Kidney epithelial cell (primary cell): Measurements from ENCODE around the gene CEMP1. TPM values are rescaled to one million over a fixed set of nuclear protein-coding genes. Genes with fewer than 3 reads are reported as not detected.

Experiments
- DNase-seq: peaks from one replicate; pipeline ENCODE4 v3.0.0-alpha.2; 2010; ENCODE audit warnings: low read depth
- H3K27me3 ChIP-seq: 2 replicates; pipeline ENCODE4 v1.6.0; 2011; ENCODE audit warnings: low read length; ENCODE audit not compliant: control insufficient read depth, insufficient read depth
- H3K36me3 ChIP-seq: 2 replicates; pipeline ENCODE4 v1.5.1; 2011; ENCODE audit warnings: low read length; ENCODE audit not compliant: control insufficient read depth, insufficient read depth
- H3K4me3 ChIP-seq: 2 replicates; pipeline ENCODE4 v1.5.1; 2011; ENCODE audit warnings: low read depth, mild to moderate bottlenecking, control low read depth, low read length
- CTCF ChIP-seq: IDR thresholded peaks from 2 replicates; pipeline ENCODE4 v1.5.1; 2011; ENCODE audit warnings: mild to moderate bottlenecking, moderate library complexity, low read length, control low read depth, inconsistent platforms; ENCODE audit not compliant: insufficient read depth, poor library complexity, severe bottlenecking
- total RNA-seq: library from RNA; depleted of rRNA; stranded (reverse); fragments of >200 nt; gene quantifications from 2 replicates; pipeline ENCODE4 v1.2.3, GENCODE V29; 2015

Gene CEMP1
- total RNA-seq, 1 donor from 2014 or later: not detected

DNA sequence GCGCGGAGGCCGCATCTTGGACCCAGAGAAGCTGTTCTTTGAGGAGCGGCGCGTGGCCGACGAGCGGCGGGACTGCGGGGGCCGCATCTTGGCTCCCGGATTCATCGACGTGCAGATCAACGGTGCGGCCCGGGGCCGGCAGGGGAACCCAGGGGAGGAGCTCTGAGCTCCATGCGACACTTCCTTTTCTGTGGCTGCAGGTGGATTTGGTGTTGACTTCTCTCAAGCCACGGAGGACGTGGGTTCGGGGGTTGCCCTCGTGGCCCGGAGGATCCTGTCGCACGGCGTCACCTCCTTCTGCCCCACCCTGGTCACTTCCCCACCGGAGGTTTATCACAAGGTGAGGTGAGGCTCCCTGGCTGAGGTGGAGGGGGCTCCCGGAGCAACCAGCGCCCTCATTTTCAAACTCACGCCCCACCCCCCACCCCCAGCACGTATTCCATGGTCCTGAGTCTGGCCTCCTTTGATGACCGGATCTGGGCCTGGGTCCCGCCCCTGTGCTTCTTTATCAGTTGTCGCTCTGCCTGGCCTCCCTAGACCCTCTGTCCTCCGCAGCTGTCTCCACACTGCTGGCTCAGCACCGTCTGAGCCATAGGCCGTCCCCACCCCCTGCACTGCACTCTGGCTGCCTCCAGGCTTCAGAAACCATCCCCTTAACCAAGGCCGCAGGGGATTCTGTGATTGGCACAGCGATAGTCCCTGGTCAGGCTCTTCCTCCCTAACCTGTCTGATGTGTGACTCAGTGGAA is 10.2 kb downstream of the CEMP1 start:
- H3K27me3 ChIP-seq: no peaks in the 10 kb centered on the region
- DNase-seq: no peak
- TF ChIP-seq CTCF: no peak
- peaks cover 6% of the 10 kb centered on the region for H3K36me3 ChIP-seq
- H3K4me3 ChIP-seq: peak overlapping the region; percentile 70

GRCh38 chr16:2520097-2520783 is 11.0 kb downstream of the CEMP1 start, which contains the start of gene AMDHD2:
Gene AMDHD2, plus strand, starts transcription at chr16:2520371. Its CDS starts 88 bp downstream, at chr16:2520459.
- H3K4me3 ChIP-seq: peak within 1 kb of the TSS; percentile 70
- DNase-seq: peak; percentile 37
- peaks cover 6% of the 10 kb centered on the region for H3K36me3 ChIP-seq
- H3K27me3 ChIP-seq: no peaks in the 10 kb centered on the region
- no peak for TF ChIP-seq CTCF

GRCh38 chr16:2519711-2520080 is 11.5 kb downstream of the CEMP1 start:
- TF ChIP-seq CTCF: no peak
- peaks cover 5% of the 10 kb centered on the region for H3K36me3 ChIP-seq
- no peak overlapping the region for H3K4me3 ChIP-seq
- no peaks in the 10 kb centered on the region for H3K27me3 ChIP-seq
- no peak for DNase-seq

DNA sequence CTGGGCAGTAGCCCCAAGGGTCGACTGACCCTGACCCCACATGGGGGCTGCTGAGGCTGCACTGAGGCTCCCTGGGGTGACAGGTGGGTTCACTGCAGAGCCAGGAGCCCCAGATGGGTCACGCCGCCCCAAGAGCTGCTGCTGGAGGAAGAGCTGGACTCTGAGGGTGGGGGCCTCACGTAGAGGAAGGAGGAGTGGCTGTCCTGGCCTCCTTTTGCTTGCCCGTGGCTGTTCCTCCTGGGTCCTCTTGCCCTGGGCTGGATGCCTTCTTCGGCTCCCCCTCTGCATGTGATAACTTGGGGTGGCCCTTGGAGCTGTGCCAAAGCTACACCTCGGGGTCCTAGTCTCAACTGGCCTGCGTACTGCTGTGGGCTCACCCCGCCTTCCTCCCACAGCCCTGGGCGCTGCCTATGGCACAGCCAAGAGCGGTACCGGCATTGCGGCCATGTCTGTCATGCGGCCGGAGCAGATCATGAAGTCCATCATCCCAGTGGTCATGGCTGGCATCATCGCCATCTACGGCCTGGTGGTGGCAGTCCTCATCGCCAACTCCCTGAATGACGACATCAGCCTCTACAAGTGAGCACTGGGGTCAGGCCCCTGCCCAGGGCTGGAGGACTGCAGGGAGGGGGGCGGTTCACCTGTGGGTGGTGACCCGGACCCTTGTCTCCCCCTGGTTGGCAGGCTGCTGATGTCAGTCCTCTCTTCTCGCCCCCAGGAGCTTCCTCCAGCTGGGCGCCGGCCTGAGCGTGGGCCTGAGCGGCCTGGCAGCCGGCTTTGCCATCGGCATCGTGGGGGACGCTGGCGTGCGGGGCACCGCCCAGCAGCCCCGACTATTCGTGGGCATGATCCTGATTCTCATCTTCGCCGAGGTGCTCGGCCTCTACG is 12.1 kb downstream of the CEMP1 start:
- no peak for TF ChIP-seq CTCF
- Histone ChIP-seq H3K27me3 (no peaks in the 10 kb centered on the region), H3K4me3 (no peak overlapping the region), H3K36me3 (peaks cover 5% of the 10 kb centered on the region)
- no peak for DNase-seq

- Histone ChIP-seq H3K27me3 (no peaks in the 10 kb centered on the region), H3K36me3 (peaks cover 3% of the 10 kb centered on the region), H3K4me3 (no peak overlapping the region)
- TF ChIP-seq CTCF: no peak
- no peak for DNase-seq
Measured at GRCh38 chr16:2517954-2518605, 13.1 kb downstream of the CEMP1 start.
